SK-N-SH (cell line): Measurements from ENCODE around the gene ICOSLG. TPM values are rescaled to one million over a fixed set of nuclear protein-coding genes. Genes with fewer than 3 reads are reported as not detected.
"Not testable (repeated sequence)": the region's sequence is repeated elsewhere in the genome, so short reads cannot be mapped to it uniquely, and the experiment has no call there.

Experiments used
- CTCF ChIA-PET: fragments of 300-600, 350-600 bp; formaldehyde crosslinking; extraction: SDS; loops from one replicate; lab custom pipeline; 2021; lab: Yijun Ruan, JAX
- POLR2A ChIA-PET: fragments of 350-600 bp; sonication (Branson Sonifier 250); formaldehyde crosslinking; extraction: SDS; loops from one replicate; lab custom pipeline; 2020; ENCODE audit warnings: antibody characterized with exemption, inconsistent platforms; lab: Yijun Ruan, JAX
- DNase-seq: peaks from one replicate; pipeline ENCODE4 v3.0.0; 2012
- H2AFZ ChIP-seq: fragments of 200-600 bp; sonication (generic); 2 replicates; pipeline ENCODE4 v1.8.1; 2016; ENCODE audit warnings: antibody characterized with exemption, mild to moderate bottlenecking, low read depth
- H3F3A ChIP-seq: fragments of 200-600 bp; sonication (generic); replicated peaks from 2 replicates; pipeline ENCODE3; 2016; ENCODE audit warnings: antibody characterized with exemption, mild to moderate bottlenecking; ENCODE audit not compliant: insufficient read depth
- H3K27ac ChIP-seq, 2 experiments: fragments of 200-500 bp in 1 of 2; fragments of 200-600 bp in 1 of 2; sonication (Bioruptor generic) in 1 of 2; sonication (generic), shearing (Covaris generic) in 1 of 2; 2 replicates each; pipeline versions ENCODE4 v1.5.1 to v1.6.1; 2014 to 2016; ENCODE audit warnings: low read depth in 2 of 2, inconsistent platforms in 1 of 2, low read length in 1 of 2, mild to moderate bottlenecking in 1 of 2, mixed read lengths in 1 of 2
- H3K27me3 ChIP-seq: fragments of 200-600 bp; sonication (generic), shearing (Covaris generic); 2 replicates; pipeline ENCODE4 v1.6.1; 2016; ENCODE audit warnings: mixed run types; ENCODE audit not compliant: insufficient read depth
- H3K36me3 ChIP-seq, 2 experiments: fragments of 200-500 bp in 1 of 2; fragments of 200-600 bp in 1 of 2; sonication (Bioruptor generic) in 1 of 2; sonication (generic) in 1 of 2; replicated peaks in 1 of 2; 2 replicates each; pipeline versions ENCODE3 to v1.5.1; 2014 to 2016; ENCODE audit warnings: low read length in 1 of 2, mild to moderate bottlenecking in 1 of 2; ENCODE audit not compliant: insufficient read depth in 2 of 2, control insufficient read depth in 1 of 2
- H3K4me1 ChIP-seq, 2 experiments: fragments of 200-500 bp in 1 of 2; fragments of 200-600 bp in 1 of 2; sonication (Bioruptor generic) in 1 of 2; sonication (generic), shearing (Covaris generic) in 1 of 2; 2 replicates each; pipeline versions ENCODE4 v1.5.1 to v1.6.1; 2014 to 2016; ENCODE audit warnings: low read depth in 1 of 2, low read length in 1 of 2, mixed run types in 1 of 2; ENCODE audit not compliant: insufficient read depth in 2 of 2, control insufficient read depth in 1 of 2
- H3K4me2 ChIP-seq: fragments of 200-600 bp; sonication (generic), shearing (Covaris generic); 2 replicates; pipeline ENCODE4 v1.6.1; 2017; ENCODE audit warnings: mixed run types
- H3K4me3 ChIP-seq, 2 experiments: fragments of 200-500 bp in 1 of 2; fragments of 200-600 bp in 1 of 2; sonication (Bioruptor generic) in 1 of 2; sonication (generic), shearing (Covaris generic) in 1 of 2; 2 replicates each; pipeline versions ENCODE4 v1.5.1 to v1.8.1; 2014 to 2016; ENCODE audit warnings: low read depth in 2 of 2, inconsistent platforms in 1 of 2, low read length in 1 of 2, mild to moderate bottlenecking in 1 of 2, mixed read lengths in 1 of 2, moderate library complexity in 1 of 2
- H3K79me2 ChIP-seq: fragments of 200-600 bp; sonication (generic); 2 replicates; pipeline ENCODE4 v1.8.1; 2017; ENCODE audit warnings: mild to moderate bottlenecking; ENCODE audit not compliant: insufficient read depth
- H3K9ac ChIP-seq: fragments of 200-600 bp; sonication (generic); 2 replicates; pipeline ENCODE4 v1.6.1; 2017; ENCODE audit warnings: mixed run types
- H3K9me2 ChIP-seq: fragments of 200-600 bp; sonication (generic); 2 replicates; pipeline ENCODE4 v1.6.1; 2017; ENCODE audit warnings: mixed run types
- H3K9me3 ChIP-seq: fragments of 200-600 bp; sonication (generic); 2 replicates; pipeline ENCODE4 v1.6.1; 2017; ENCODE audit warnings: mixed run types, mild to moderate bottlenecking, moderate library complexity
- H4K20me1 ChIP-seq: fragments of 200-600 bp; sonication (generic); 2 replicates; pipeline ENCODE4 v1.6.1; 2017; ENCODE audit warnings: mild to moderate bottlenecking, mixed run types; ENCODE audit not compliant: insufficient read depth
- CTCF ChIP-seq: fragments of 200-600 bp; sonication (generic); IDR thresholded peaks from 2 replicates; pipeline ENCODE4 v1.6.1; 2017; ENCODE audit warnings: antibody characterized with exemption, mild to moderate bottlenecking, moderate library complexity
- FOXJ3 ChIP-seq: sonication (generic); formaldehyde crosslinking; IDR thresholded peaks from 2 replicates; pipeline ENCODE4 v1.5.1; 2020; ENCODE audit warnings: mild to moderate bottlenecking, missing genetic modification reagents
- JUND ChIP-seq: IDR thresholded peaks from 2 replicates; pipeline ENCODE4 v1.4.0; 2012
- PBX3 ChIP-seq: IDR thresholded peaks from 2 replicates; pipeline ENCODE4; 2012
- REST ChIP-seq: IDR thresholded peaks from 2 replicates; pipeline ENCODE4 v1.6.1; 2012; ENCODE audit warnings: mild to moderate bottlenecking, low read depth, low read length, moderate library complexity
- SMC3 ChIP-seq: IDR thresholded peaks from 2 replicates; pipeline ENCODE4 v1.6.1; 2012; ENCODE audit warnings: low read depth, low read length, improper control_type of control experiment
- YY1 ChIP-seq: IDR thresholded peaks from 2 replicates; pipeline ENCODE4 v1.4.0; 2012; ENCODE audit warnings: low read depth, mild to moderate bottlenecking
- ZBTB33 ChIP-seq: IDR thresholded peaks from 2 replicates; pipeline ENCODE4 v1.4.0; 2012; ENCODE audit warnings: low read depth, borderline replicate concordance
- WGBS: methylation state at CpG from one replicate; pipeline ENCODE4 v1.1.6; 2017; ENCODE audit warnings: low lambda C conversion rate; 5-methylcytosine and 5-hydroxymethylcytosine counted together
- polyA plus RNA-seq, 3 experiments: library from polyadenylated mRNA; depleted of rRNA; stranded (reverse); fragments of >200 nt; gene quantifications; 2 replicates each; pipeline ENCODE4 v1.2.3, GENCODE V29; 2012

ICOSLG gene
- polyA plus RNA-seq, 1 of the 3 experiments (the other 2 are of a cell fraction): 0.43 TPM

- POLR2A ChIA-PET: interaction anchor here (0.6 kb wide), 1 partner anchor 568 kb away, joined by 4 read pairs; no protein-coding TSS in a partner anchor
- H4K20me1 ChIP-seq: no peaks in the 10 kb centered on the region
- no peaks in the 10 kb centered on the region for H3K79me2 ChIP-seq
- H3K9ac ChIP-seq: no peak overlapping the region
- no peaks in the 10 kb centered on the region for H3K4me1 ChIP-seq
- H3K9me2 ChIP-seq: no peaks in the 10 kb centered on the region
- TF ChIP-seq CTCF (no peak), YY1 (no peak), SMC3 (no peak), JUND (no peak), FOXJ3 (CRISPR knock-in tag) (no peak), ZBTB33 (no peak)
- TF ChIP-seq, all 33 proteins: peak for 0
- Histone ChIP-seq H3F3A (no peaks in the 10 kb centered on the region), H3K27ac (no peak overlapping the region), H3K4me3 (no peak overlapping the region), H3K4me2 (no peak overlapping the region), H3K9me3 (no peaks in the 10 kb centered on the region), H3K27me3 (no peaks in the 10 kb centered on the region), H2AFZ (no peak overlapping the region), H3K36me3 (no peaks in the 10 kb centered on the region)
- DNase-seq: no peak
- CTCF ChIA-PET: no interaction called here
- WGBS: 81% methylated on average over 5 of the region's 11 CpGs
Measured at GRCh38 chr21:44255511-44255981, 14.8 kb upstream of the ICOSLG start.

GRCh38 chr21:44253832-44254710 lies 13.3 kb upstream of the ICOSLG start:
- Histone ChIP-seq H3K79me2 (no peaks in the 10 kb centered on the region), H3K4me1 (no peaks in the 10 kb centered on the region), H3F3A (no peaks in the 10 kb centered on the region), H4K20me1 (no peaks in the 10 kb centered on the region), H3K27me3 (no peaks in the 10 kb centered on the region), H3K9me3 (no peaks in the 10 kb centered on the region), H3K36me3 (no peaks in the 10 kb centered on the region), H2AFZ (no peak overlapping the region), H3K9me2 (no peaks in the 10 kb centered on the region), H3K9ac (no peak overlapping the region), H3K4me2 (no peak overlapping the region), H3K27ac (no peak overlapping the region), H3K4me3 (no peak overlapping the region)
- CTCF ChIA-PET: no interaction called here
- POLR2A ChIA-PET: no interaction called here
- 48% methylated on average over 12 of the region's 29 CpGs for WGBS
- TF ChIP-seq PBX3 (no peak), REST (peak; percentile 63; the same call in 1 of the 2 replicates)
- DNase-seq: no peak

GRCh38 chr21:44249204-44250037 lies 8.7 kb upstream of the ICOSLG start:
- H2AFZ ChIP-seq, H3K9me2 ChIP-seq, H3K9ac ChIP-seq, DNase-seq, H3K27me3 ChIP-seq, H4K20me1 ChIP-seq, H3K36me3 ChIP-seq, CTCF ChIA-PET, H3K27ac ChIP-seq, H3K79me2 ChIP-seq, H3K9me3 ChIP-seq, H3K4me1 ChIP-seq, H3F3A ChIP-seq, H3K4me3 ChIP-seq, POLR2A ChIA-PET, H3K4me2 ChIP-seq: not testable (repeated sequence)
- WGBS: no CpG with 5 or more reads among the region's 33 CpGs
